Measurements from ENCODE around the gene CYB5R3.

DNA sequence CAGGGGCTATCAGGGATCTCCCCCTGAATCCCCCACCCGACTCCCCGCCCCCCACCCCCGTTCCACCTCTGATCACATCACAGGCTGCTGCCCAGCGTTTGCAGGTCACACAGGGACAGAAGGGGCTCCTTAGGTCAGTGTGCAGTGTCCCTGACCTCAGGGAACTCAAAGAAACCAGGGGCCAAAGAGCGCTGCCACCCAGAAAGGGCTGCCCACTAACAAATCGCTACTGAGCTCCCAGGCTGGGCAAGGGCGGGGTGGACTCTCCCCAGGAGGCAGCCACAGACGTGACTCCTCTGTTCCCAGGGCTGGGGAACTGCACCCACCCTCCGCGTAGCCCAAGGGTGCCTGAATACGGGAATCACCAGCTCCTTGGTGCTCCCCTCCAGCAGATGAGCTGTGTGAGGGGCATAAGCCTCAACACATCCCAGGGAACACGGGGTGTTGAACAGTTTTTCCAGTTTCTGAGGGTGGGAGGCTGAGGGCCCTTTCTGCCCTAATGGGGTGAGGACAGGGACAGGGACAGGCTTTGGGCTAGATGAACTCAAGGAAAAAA, 24.6 kb downstream of the CYB5R3 start:
- TF ChIP-seq, protein P1, sequence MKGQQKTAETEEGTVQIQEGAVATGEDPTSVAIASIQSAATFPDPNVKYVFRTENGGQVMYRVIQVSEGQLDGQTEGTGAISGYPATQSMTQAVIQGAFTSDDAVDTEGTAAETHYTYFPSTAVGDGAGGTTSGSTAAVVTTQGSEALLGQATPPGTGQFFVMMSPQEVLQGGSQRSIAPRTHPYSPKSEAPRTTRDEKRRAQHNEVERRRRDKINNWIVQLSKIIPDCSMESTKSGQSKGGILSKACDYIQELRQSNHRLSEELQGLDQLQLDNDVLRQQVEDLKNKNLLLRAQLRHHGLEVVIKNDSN (IDR thresholded peaks at IDR 0.05): no peak
- TF ChIP-seq TEAD4 (IDR thresholded peaks at IDR 0.05): no peak
- no peak for TF ChIP-seq RAD21 (IDR thresholded peaks at IDR 0.05; ENCODE audit: low read depth)
- no peak for TF ChIP-seq TCF12 (IDR thresholded peaks at IDR 0.05; ENCODE audit: low read depth)
- no peak for TF ChIP-seq EP300 (IDR thresholded peaks at IDR 0.05; ENCODE audit: borderline replicate concordance)
- TF ChIP-seq, protein P2, sequence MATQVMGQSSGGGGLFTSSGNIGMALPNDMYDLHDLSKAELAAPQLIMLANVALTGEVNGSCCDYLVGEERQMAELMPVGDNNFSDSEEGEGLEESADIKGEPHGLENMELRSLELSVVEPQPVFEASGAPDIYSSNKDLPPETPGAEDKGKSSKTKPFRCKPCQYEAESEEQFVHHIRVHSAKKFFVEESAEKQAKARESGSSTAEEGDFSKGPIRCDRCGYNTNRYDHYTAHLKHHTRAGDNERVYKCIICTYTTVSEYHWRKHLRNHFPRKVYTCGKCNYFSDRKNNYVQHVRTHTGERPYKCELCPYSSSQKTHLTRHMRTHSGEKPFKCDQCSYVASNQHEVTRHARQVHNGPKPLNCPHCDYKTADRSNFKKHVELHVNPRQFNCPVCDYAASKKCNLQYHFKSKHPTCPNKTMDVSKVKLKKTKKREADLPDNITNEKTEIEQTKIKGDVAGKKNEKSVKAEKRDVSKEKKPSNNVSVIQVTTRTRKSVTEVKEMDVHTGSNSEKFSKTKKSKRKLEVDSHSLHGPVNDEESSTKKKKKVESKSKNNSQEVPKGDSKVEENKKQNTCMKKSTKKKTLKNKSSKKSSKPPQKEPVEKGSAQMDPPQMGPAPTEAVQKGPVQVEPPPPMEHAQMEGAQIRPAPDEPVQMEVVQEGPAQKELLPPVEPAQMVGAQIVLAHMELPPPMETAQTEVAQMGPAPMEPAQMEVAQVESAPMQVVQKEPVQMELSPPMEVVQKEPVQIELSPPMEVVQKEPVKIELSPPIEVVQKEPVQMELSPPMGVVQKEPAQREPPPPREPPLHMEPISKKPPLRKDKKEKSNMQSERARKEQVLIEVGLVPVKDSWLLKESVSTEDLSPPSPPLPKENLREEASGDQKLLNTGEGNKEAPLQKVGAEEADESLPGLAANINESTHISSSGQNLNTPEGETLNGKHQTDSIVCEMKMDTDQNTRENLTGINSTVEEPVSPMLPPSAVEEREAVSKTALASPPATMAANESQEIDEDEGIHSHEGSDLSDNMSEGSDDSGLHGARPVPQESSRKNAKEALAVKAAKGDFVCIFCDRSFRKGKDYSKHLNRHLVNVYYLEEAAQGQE (IDR thresholded peaks at IDR 0.05; ENCODE audit: low read depth): no peak
- no peak for TF ChIP-seq FOXM1 (IDR thresholded peaks at IDR 0.05; ENCODE audit: borderline replicate concordance, low read depth)
- TF ChIP-seq NFIC (IDR thresholded peaks at IDR 0.05): no peak
- TF ChIP-seq EGR1 (IDR thresholded peaks at IDR 0.05): no peak
- TF ChIP-seq, protein P3, sequence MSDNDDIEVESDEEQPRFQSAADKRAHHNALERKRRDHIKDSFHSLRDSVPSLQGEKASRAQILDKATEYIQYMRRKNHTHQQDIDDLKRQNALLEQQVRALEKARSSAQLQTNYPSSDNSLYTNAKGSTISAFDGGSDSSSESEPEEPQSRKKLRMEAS (IDR thresholded peaks at IDR 0.05): no peak
- TF ChIP-seq CEBPB (IDR thresholded peaks at IDR 0.05): no peak

All from Ishikawa (cell line).